Karpas-422 (cell line): ENCODE data around the gene IL6ST. TPM values are rescaled to one million over a fixed set of nuclear protein-coding genes. Genes with fewer than 3 reads are reported as not detected.
"Not testable (repeated sequence)": the region's sequence is repeated elsewhere in the genome, so short reads cannot be mapped to it uniquely, and the experiment has no call there.

Experiments used
- DNase-seq: peaks from one replicate; pipeline ENCODE4 v3.0.0-alpha.2; 2015
- H2AFZ ChIP-seq: fragments of 200-600 bp; sonication (generic); 2 replicates; pipeline ENCODE4 v1.6.1; 2014; ENCODE audit warnings: antibody characterized with exemption, low read length, mixed read lengths
- H3K27ac ChIP-seq: fragments of 200-600 bp; sonication (generic); 2 replicates; pipeline ENCODE4 v1.5.1; 2014; ENCODE audit warnings: mild to moderate bottlenecking, low read length, moderate library complexity
- H3K27me3 ChIP-seq: fragments of 200-600 bp; sonication (generic); 2 replicates; pipeline ENCODE4 v1.6.1; 2014; ENCODE audit warnings: low read length, mixed read lengths
- H3K36me3 ChIP-seq: fragments of 200-600 bp; sonication (generic); 2 replicates; pipeline ENCODE4 v1.6.1; 2014; ENCODE audit warnings: low read length, mixed read lengths; ENCODE audit not compliant: insufficient read depth
- H3K4me1 ChIP-seq: fragments of 200-600 bp; sonication (generic); 2 replicates; pipeline ENCODE4 v1.6.1; 2014; ENCODE audit warnings: mild to moderate bottlenecking, low read length, mixed read lengths
- H3K4me2 ChIP-seq: fragments of 200-600 bp; sonication (generic); 2 replicates; pipeline ENCODE4 v1.6.1; 2014; ENCODE audit warnings: low read length, low read depth, mild to moderate bottlenecking; ENCODE audit not compliant: poor library complexity, severe bottlenecking
- H3K4me3 ChIP-seq: fragments of 200-600 bp; sonication (generic); 2 replicates; pipeline ENCODE4 v1.5.1; 2014; ENCODE audit warnings: mild to moderate bottlenecking, antibody characterized with exemption, low read length, mixed read lengths
- H3K79me2 ChIP-seq: fragments of 200-600 bp; sonication (generic); 2 replicates; pipeline ENCODE4 v1.6.1; 2014; ENCODE audit warnings: mild to moderate bottlenecking, low read length, mixed read lengths
- H3K9ac ChIP-seq: fragments of 200-600 bp; sonication (generic); 2 replicates; pipeline ENCODE4 v1.6.0; 2014; ENCODE audit warnings: low read length
- H3K9me2 ChIP-seq: fragments of 200-600 bp; sonication (generic), shearing (Covaris generic); replicated peaks from 2 replicates; pipeline ENCODE4 v1.6.0; 2014; ENCODE audit warnings: mild to moderate bottlenecking, low read length, moderate library complexity; ENCODE audit not compliant: insufficient read depth
- H3K9me3 ChIP-seq: fragments of 300-700, 200-600 bp; sonication (generic); 2 replicates; pipeline ENCODE4 v1.6.1; 2014; ENCODE audit warnings: low read length, mixed read lengths
- H4K20me1 ChIP-seq: fragments of 200-600 bp; sonication (generic); 2 replicates; pipeline ENCODE4 v1.6.1; 2014; ENCODE audit warnings: mild to moderate bottlenecking, antibody characterized with exemption, low read length, low read depth; ENCODE audit not compliant: insufficient read depth
- total RNA-seq: library from RNA; depleted of rRNA; stranded (reverse); fragments of >200 nt; shearing (Covaris generic); gene quantifications from 2 replicates; pipeline ENCODE4 v1.2.3, GENCODE V29; 2014; ENCODE audit warnings: low replicate concordance; rRNA removed

The IL6ST gene
- total RNA-seq, result 0.58 and 1.5 TPM in 2 replicates

GRCh38 chr5:55994495-55994997 is at the start of gene IL6ST:
TSS of gene IL6ST (minus strand) at chr5:55994963. CDS start at chr5:55976278, 18,685 bp downstream.
- peak within 1 kb of the TSS; percentile 77 for H3K4me2 ChIP-seq
- no peaks in the 10 kb centered on the region for H3K9me3 ChIP-seq
- peak within 1 kb of the TSS; percentile 94 for H2AFZ ChIP-seq
- no peaks in the 10 kb centered on the region for H3K36me3 ChIP-seq
- no peak within 1 kb of the TSS for H3K27ac ChIP-seq
- H3K9me2 ChIP-seq, result no peaks in the 10 kb centered on the region
- DNase-seq, result no peak
- H3K9ac ChIP-seq, result peak within 1 kb of the TSS; percentile 75
- peak within 1 kb of the TSS; percentile 74 for H3K4me3 ChIP-seq
- H3K27me3 ChIP-seq, result no peaks in the 10 kb centered on the region
- H3K79me2 ChIP-seq, result no peaks in the 10 kb centered on the region
- H3K4me1 ChIP-seq, result peaks cover 12% of the 10 kb centered on the region
- H4K20me1 ChIP-seq, result no peaks in the 10 kb centered on the region

- Histone ChIP-seq H3K9me2 (no peaks in the 10 kb centered on the region), H4K20me1 (no peaks in the 10 kb centered on the region), H3K27me3 (no peaks in the 10 kb centered on the region), H3K9ac (no peak overlapping the region), H2AFZ (no peak overlapping the region), H3K79me2 (no peaks in the 10 kb centered on the region), H3K4me1 (no peaks in the 10 kb centered on the region), H3K4me2 (no peak overlapping the region), H3K27ac (no peak overlapping the region), H3K36me3 (no peaks in the 10 kb centered on the region), H3K9me3 (no peaks in the 10 kb centered on the region), H3K4me3 (no peak overlapping the region)
- no peak for DNase-seq
These were observed 45.2 kb upstream of the IL6ST start for GRCh38 chr5:56039985-56040384.

- not testable (repeated sequence) for H3K9ac ChIP-seq, H3K9me2 ChIP-seq, H3K79me2 ChIP-seq, H2AFZ ChIP-seq, H3K9me3 ChIP-seq, H3K36me3 ChIP-seq, H3K27ac ChIP-seq, H3K27me3 ChIP-seq, H3K4me1 ChIP-seq, DNase-seq, H3K4me2 ChIP-seq, H4K20me1 ChIP-seq, H3K4me3 ChIP-seq
These were observed 43.4 kb upstream of the IL6ST start for GRCh38 chr5:56038206-56038605.

GRCh38 chr5:56037531-56038010 is 42.8 kb upstream of the IL6ST start:
- H3K9me2 ChIP-seq, result no peaks in the 10 kb centered on the region
- no peaks in the 10 kb centered on the region for H3K36me3 ChIP-seq
- no peak overlapping the region for H3K27ac ChIP-seq
- H3K9ac ChIP-seq, result no peak overlapping the region
- no peaks in the 10 kb centered on the region for H3K79me2 ChIP-seq
- H3K27me3 ChIP-seq, result no peaks in the 10 kb centered on the region
- no peak overlapping the region for H3K4me2 ChIP-seq
- no peak overlapping the region for H2AFZ ChIP-seq
- no peak overlapping the region for H3K4me3 ChIP-seq
- H3K4me1 ChIP-seq, result no peaks in the 10 kb centered on the region
- no peaks in the 10 kb centered on the region for H4K20me1 ChIP-seq
- H3K9me3 ChIP-seq, result no peaks in the 10 kb centered on the region
- no peak for DNase-seq

GRCh38 chr5:56035394-56035793 is 40.6 kb upstream of the IL6ST start:
- not testable (repeated sequence) for H3K4me1 ChIP-seq, H3K4me2 ChIP-seq, H4K20me1 ChIP-seq

GRCh38 chr5:56029871-56030630 is 35.3 kb upstream of the IL6ST start:
- not testable (repeated sequence) for H3K9ac ChIP-seq, H3K9me2 ChIP-seq, H3K4me3 ChIP-seq, H3K79me2 ChIP-seq, H4K20me1 ChIP-seq, DNase-seq, H3K4me2 ChIP-seq, H2AFZ ChIP-seq, H3K27me3 ChIP-seq, H3K9me3 ChIP-seq, H3K36me3 ChIP-seq, H3K27ac ChIP-seq, H3K4me1 ChIP-seq

More at GRCh38 chr5:56035394-56035793, 40.6 kb upstream of the IL6ST start:
- H2AFZ ChIP-seq, H3K27ac ChIP-seq, H3K4me3 ChIP-seq, H3K27me3 ChIP-seq, H3K79me2 ChIP-seq, H3K9me2 ChIP-seq, H3K9ac ChIP-seq, H3K9me3 ChIP-seq, H3K36me3 ChIP-seq, DNase-seq: not testable (repeated sequence)

GRCh38 chr5:56029457-56029856 is 34.7 kb upstream of the IL6ST start:
- DNase-seq, result no peak
- no peak overlapping the region for H2AFZ ChIP-seq
- no peaks in the 10 kb centered on the region for H3K36me3 ChIP-seq
- no peaks in the 10 kb centered on the region for H3K79me2 ChIP-seq
- no peaks in the 10 kb centered on the region for H3K4me1 ChIP-seq
- no peaks in the 10 kb centered on the region for H3K9me2 ChIP-seq
- H3K9me3 ChIP-seq, result no peaks in the 10 kb centered on the region
- H3K27me3 ChIP-seq, result no peaks in the 10 kb centered on the region
- no peak overlapping the region for H3K9ac ChIP-seq
- no peak overlapping the region for H3K27ac ChIP-seq
- no peak overlapping the region for H3K4me2 ChIP-seq
- H4K20me1 ChIP-seq, result no peaks in the 10 kb centered on the region
- H3K4me3 ChIP-seq, result no peak overlapping the region

- no peaks in the 10 kb centered on the region for H3K36me3 ChIP-seq
- H2AFZ ChIP-seq, result no peak overlapping the region
- no peaks in the 10 kb centered on the region for H3K79me2 ChIP-seq
- H3K9me2 ChIP-seq, result no peaks in the 10 kb centered on the region
- H3K4me3 ChIP-seq, result no peak overlapping the region
- no peaks in the 10 kb centered on the region for H3K27me3 ChIP-seq
- DNase-seq, result no peak
- H3K9me3 ChIP-seq, result no peaks in the 10 kb centered on the region
- no peak overlapping the region for H3K9ac ChIP-seq
- no peak overlapping the region for H3K4me2 ChIP-seq
- H3K27ac ChIP-seq, result no peak overlapping the region
- H4K20me1 ChIP-seq, result no peaks in the 10 kb centered on the region
- no peaks in the 10 kb centered on the region for H3K4me1 ChIP-seq
These were observed 33.9 kb upstream of the IL6ST start for GRCh38 chr5:56028708-56029107.
